ENCODE measurements around the gene ADGRG1.
"Not testable (repeated sequence)": the region's sequence is repeated elsewhere in the genome, so short reads cannot be mapped to it uniquely, and the experiment has no call there.

Gene ADGRG1

DNA sequence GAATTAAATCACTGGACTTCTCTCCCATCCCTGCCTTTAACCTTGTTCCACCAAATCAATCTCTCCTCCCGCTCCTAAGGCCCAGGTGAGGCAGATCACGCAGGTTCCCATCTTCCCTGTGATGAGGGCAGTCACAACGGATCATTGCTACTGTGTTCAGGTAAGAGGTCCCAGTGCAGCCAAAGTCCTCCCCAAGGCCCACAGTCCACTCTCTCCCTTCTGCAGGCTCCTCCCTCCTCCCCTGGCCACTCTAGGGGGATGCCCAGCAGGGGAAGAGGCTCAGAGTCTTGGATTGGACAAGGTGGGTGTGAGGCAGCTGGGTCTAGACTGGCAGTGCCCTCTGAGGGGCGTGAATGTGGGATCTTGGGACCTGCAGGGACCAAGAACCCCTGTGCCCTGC is 37.1 kb downstream of the ADGRG1 start:
- H3K27ac Mint-ChIP-seq = no peak overlapping the region
- H3K9me3 Mint-ChIP-seq = no peaks in the 10 kb centered on the region

DNA sequence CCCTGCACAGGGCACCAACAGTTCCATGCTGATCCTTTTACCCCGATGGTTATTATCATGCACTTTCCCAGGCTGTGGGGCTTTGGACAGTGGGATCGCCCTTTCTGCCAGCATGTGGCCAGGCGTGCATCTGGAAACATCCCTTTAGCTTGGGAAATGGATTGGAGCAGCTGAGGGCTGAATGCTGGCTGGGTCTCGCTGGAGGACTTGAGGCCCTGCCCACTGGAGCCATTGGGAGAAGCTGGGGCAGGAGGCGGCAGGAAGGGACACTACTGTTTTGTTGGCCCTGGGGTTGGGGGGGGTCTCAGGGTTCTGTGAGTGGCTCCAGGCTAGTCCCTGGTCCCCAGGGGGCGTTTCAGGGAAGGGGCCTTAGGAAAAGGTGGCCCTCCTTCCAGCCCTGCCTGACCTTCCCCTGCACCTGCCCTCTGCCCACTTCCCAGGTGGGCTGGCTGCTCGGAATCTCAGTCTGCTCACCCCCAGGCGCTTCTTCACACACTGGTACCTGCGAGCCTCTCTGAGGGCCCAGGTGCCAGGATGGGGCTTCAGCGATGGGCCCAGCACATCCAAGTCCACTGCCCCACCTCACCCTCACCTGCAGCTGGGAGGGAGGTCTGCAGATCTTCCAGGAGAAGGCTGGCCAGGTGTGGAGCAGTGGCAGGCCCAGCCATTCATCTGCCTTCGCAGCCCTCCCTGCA is 38.1 kb downstream of the ADGRG1 start:
- no peaks in the 10 kb centered on the region for H3K36me3 Mint-ChIP-seq (ENCODE audit: low read depth)
- H3K9me3 Mint-ChIP-seq = no peaks in the 10 kb centered on the region
- no peak overlapping the region for H3K27ac Mint-ChIP-seq
- H3K27me3 Mint-ChIP-seq (ENCODE audit: low read depth) = peaks cover 13% of the 10 kb centered on the region
- H3K4me1 Mint-ChIP-seq (ENCODE audit: low read depth) = no peaks in the 10 kb centered on the region
- no peak overlapping the region for H3K4me3 Mint-ChIP-seq

More for the DNA sequence above, 37.1 kb downstream of the ADGRG1 start:
- H3K27me3 Mint-ChIP-seq (ENCODE audit: low read depth) = peaks cover 7% of the 10 kb centered on the region
- H3K4me1 Mint-ChIP-seq (ENCODE audit: low read depth) = no peaks in the 10 kb centered on the region
- H3K36me3 Mint-ChIP-seq (ENCODE audit: low read depth) = no peaks in the 10 kb centered on the region
- no peak overlapping the region for H3K4me3 Mint-ChIP-seq

DNA sequence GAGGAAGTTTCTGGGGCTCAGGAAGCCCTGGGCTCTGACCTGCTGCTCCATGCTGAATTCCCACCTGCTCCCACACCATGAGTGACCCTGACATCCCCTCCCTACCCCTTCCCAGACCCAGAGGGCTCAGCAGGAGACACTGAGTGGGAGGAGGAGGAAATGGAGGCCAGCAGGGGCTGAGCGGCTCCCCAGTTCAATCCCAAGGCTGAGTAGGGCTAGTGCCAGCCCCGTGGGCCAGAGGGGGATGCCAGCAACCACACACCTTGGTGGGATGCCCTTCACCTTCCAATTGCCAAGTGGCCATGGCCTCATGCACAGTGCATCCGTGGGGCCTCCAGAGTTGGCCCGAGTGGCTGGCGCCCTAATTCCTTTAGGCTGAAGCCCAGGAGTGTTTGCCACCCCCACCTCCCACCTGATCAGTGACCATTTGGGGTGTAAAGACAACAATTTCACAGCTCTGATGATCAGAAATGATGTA is 38.7 kb downstream of the ADGRG1 start:
- H3K36me3 Mint-ChIP-seq (ENCODE audit: low read depth) = no peaks in the 10 kb centered on the region
- H3K4me1 Mint-ChIP-seq (ENCODE audit: low read depth) = no peaks in the 10 kb centered on the region
- no peak overlapping the region for H3K27ac Mint-ChIP-seq

DNA sequence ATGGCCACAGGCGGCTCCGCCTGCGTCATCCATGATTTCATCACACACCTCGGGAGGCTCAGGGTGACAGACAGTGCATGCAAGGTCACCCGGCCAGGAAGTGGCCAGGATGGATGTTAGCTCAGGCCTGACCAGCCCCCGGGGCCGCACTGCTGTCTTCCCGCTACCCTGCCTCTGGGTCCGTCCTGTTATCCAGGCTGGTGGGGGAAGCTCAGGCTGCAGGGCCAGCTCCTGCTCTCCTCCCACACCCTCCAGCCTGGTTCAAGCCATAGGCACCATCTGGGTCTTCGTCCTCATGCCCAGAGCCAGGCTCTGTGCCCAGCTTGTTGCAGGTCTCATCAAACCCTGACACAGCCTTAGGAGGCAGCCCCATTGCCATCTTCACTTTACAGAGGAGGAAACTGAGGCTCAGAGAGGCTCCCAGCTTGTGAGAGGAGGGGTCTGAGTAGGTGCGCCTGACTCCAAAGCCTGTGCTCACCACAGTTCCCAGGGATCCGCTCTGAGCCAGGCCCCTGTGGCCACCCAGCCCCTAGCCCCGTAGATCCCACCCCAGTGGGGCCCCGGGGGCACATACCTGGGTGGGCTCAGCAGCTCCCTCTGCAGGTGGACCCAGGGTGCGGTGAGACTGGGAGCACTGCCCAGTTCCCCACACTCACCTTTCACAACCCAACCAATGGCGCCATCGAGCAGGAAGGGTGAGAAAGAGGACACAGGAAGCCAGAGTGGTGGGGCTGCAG is 39.3 kb downstream of the ADGRG1 start:
- Mint-ChIP-seq H3K36me3 (ENCODE audit: low read depth) (no peaks in the 10 kb centered on the region), H3K4me1 (ENCODE audit: low read depth) (no peaks in the 10 kb centered on the region), H3K9me3 (no peaks in the 10 kb centered on the region), H3K4me3 (no peak overlapping the region), H3K27ac (no peak overlapping the region), H3K27me3 (ENCODE audit: low read depth) (peaks cover 13% of the 10 kb centered on the region)

More for the DNA sequence above, 38.7 kb downstream of the ADGRG1 start:
- Mint-ChIP-seq H3K9me3 (no peaks in the 10 kb centered on the region), H3K4me3 (no peak overlapping the region), H3K27me3 (ENCODE audit: low read depth) (peaks cover 13% of the 10 kb centered on the region)

DNA sequence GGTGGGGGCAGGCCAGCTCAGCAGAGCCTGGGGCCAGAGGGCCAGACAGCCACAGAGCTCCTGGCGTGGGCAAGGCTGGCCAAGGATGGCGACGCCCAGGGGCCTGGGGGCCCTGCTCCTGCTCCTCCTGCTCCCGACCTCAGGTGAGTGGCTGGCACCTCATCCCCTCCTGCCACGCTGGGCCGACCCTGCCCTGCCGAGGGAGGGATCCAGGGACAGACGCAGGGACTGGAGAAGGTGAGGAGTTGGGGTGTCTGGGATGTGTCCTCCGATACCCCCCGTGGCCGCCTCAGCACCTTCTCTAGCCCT is 39.8 kb downstream of the ADGRG1 start, which contains the start of gene ADGRG3:
Gene ADGRG3 (plus strand): TSS at position 44 of the 309 bp plus-strand sequence. CDS start 42 bp downstream, at position 86.
- Mint-ChIP-seq H3K4me3 (no peak within 1 kb of the TSS), H3K9me3 (no peaks in the 10 kb centered on the region), H3K4me1 (ENCODE audit: low read depth) (no peaks in the 10 kb centered on the region), H3K27me3 (ENCODE audit: low read depth) (peaks cover 15% of the 10 kb centered on the region), H3K36me3 (ENCODE audit: low read depth) (no peaks in the 10 kb centered on the region), H3K27ac (no peak within 1 kb of the TSS)

DNA sequence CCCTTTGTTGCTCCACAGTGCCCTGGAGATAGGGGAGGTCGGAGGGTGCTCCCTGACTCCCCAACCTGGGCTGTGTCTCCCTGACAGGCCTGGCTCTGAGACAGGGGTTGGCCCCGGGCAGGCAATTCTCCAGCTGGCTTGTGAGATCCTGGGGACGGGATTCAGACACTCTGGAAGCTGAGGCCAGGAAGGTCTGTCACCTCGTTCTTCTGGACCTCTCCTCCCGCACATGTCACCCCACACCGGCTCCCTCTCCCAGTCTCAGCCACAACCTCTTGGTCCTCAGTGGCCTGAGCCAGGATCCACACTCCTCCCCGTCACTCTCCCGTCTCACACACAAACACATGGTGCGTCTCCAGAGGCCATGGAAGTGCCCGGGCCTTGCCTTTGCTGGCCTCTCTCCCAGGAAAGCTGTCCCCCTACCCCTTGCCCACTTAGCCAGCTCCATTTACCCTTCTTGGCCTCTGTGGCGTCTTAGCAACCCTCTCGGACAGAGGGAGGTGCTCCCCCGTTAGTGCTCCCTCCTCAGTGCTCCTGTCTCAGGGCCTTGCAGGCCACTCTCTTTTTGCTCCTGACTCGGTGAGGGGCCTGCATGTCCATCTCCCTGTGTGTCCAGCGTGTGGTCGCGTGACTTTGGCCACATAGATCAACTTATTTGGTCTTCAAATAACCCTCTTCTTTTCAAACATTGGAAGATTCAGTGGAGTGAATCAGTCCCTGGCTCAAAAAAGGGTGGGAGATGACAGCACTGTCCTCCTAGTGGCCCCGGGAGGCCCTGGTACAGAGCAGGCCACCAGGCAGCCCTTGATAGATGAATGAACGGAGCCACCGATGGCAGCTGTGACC is 40.4 kb downstream of the ADGRG1 start:
- Mint-ChIP-seq H3K27me3 (ENCODE audit: low read depth) (peaks cover 21% of the 10 kb centered on the region), H3K27ac (no peak overlapping the region), H3K9me3 (no peaks in the 10 kb centered on the region), H3K4me3 (no peak overlapping the region), H3K4me1 (ENCODE audit: low read depth) (no peaks in the 10 kb centered on the region), H3K36me3 (ENCODE audit: low read depth) (no peaks in the 10 kb centered on the region)

DNA sequence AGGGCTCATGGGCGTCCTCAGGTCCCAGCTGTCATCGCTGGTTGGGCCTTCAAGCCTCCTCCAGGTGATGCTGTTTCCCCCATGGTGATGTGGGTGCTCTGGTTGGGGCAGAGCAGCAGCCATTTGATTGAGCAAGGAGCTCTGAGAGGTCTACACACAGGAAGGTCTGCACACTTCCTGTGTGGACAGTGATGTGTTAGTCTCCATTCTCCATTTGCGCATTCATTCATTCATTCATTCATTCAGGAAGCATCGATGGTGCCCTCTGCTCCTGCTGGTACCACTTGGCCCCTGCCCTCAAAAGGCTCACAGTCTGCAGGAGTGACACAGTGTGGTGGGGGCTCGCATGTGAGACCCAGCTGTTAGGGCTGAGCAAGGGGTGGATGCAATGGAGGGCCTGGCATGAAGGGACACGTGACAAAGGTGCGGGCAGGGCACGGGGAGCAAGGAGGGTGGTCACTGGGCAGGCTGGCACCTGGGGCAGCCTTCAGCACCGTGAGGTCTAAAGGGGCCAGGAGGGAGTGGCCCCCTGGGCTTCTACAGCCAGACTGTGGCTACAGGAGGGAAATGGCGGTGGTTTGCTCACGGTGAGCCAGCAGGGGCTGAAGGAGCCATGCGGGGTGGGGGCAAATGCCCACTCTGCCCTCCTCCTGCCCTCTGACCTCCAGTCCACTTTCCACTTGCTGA is 41.2 kb downstream of the ADGRG1 start:
- Mint-ChIP-seq H3K27me3 (ENCODE audit: low read depth) (peaks cover 24% of the 10 kb centered on the region), H3K4me1 (ENCODE audit: low read depth) (no peaks in the 10 kb centered on the region), H3K36me3 (ENCODE audit: low read depth) (no peaks in the 10 kb centered on the region), H3K9me3 (no peaks in the 10 kb centered on the region), H3K27ac (no peak overlapping the region), H3K4me3 (no peak overlapping the region)

DNA sequence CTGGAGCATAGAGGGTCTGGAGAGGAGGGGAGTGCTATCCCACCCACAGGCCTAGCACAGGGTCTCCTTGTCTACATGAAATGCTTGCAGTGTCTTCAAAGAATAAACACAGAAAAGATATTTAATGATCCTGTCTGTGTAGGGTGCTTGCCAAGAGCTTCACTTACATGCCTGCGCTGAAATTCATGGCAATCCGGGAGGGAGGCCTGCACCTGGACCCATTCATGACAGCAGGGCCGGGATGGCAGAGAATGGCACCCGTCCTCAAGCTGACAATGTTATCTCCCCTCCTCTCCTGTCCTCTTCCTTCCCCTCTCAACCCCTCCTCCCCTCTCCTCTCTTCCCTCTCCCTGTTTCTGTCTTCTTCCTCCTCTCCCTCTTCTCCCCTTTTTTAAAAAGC is 41.8 kb downstream of the ADGRG1 start:
- Mint-ChIP-seq H3K4me3 (no peak overlapping the region), H3K36me3 (ENCODE audit: low read depth) (no peaks in the 10 kb centered on the region), H3K27me3 (ENCODE audit: low read depth) (peaks cover 28% of the 10 kb centered on the region), H3K9me3 (no peaks in the 10 kb centered on the region), H3K27ac (no peak overlapping the region), H3K4me1 (ENCODE audit: low read depth) (no peaks in the 10 kb centered on the region)

DNA sequence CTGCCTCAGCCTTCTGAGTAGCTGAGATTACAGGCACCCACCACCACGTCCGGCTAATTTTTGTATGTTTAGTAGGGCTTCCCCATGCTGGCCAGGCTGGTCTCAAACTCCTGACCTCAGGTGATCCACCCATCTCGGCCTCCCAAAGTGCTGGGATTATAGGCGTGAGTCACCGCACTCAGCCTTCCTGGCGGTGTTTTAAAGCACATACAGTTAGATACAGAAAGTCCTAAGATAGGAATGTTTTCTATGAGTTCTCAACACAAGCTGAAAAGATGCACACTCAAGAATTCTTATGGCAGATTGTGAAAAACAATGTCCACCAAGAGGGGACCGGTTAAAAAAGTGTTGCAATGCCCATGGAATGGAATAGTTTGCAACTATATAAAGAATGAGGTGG is 43.0 kb downstream of the ADGRG1 start:
- not testable (repeated sequence) for H3K4me3 Mint-ChIP-seq; H3K27ac Mint-ChIP-seq; H3K4me1 Mint-ChIP-seq (ENCODE audit: low read depth)

DNA sequence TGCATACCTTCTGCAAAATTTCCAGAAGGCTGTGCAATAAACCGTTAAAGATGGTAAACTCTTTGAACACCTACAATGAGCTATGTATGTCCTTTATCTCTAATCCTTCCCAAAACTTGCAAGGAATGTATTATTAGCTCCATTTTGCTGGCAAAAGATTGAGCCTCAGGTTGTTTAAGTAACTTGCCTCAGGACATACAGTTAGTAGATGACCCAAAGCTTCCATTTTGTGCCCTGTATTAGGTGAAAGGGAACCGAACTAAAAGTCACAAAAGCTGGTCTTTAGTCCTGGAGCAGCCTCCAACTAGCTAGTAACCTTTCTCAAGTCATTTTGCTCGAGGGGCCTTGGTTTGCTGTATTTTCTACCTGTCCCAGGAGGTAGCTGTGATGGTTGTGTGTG is 44.0 kb downstream of the ADGRG1 start:
- Mint-ChIP-seq H3K27me3 (ENCODE audit: low read depth) (peaks cover 32% of the 10 kb centered on the region), H3K4me3 (no peak overlapping the region), H3K9me3 (no peaks in the 10 kb centered on the region), H3K4me1 (ENCODE audit: low read depth) (no peaks in the 10 kb centered on the region), H3K36me3 (ENCODE audit: low read depth) (no peaks in the 10 kb centered on the region), H3K27ac (no peak overlapping the region)

More for the DNA sequence above, 43.0 kb downstream of the ADGRG1 start:
- H3K27me3 Mint-ChIP-seq (ENCODE audit: low read depth) = peaks cover 32% of the 10 kb centered on the region
- not testable (repeated sequence) for H3K36me3 Mint-ChIP-seq (ENCODE audit: low read depth); H3K9me3 Mint-ChIP-seq

DNA sequence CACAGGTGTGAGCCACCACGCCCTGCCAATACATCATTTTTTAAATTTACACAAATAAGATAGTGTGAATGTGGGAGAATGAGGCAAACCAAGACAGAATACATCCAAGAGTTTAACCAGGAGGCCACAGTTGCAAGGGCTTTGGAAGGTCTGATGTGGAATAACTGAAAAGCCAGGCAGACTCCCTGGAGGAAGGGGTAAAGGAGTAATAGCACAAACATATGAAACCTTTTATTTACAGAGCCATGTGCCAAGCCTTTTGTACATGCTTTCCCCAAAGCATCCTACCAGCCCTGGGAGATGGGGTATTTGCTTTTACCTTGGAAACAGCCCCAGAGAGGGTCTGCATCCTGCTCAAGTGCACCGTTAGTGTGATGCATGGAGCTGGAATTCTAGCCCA is 44.4 kb downstream of the ADGRG1 start:
- Mint-ChIP-seq H3K9me3 (no peaks in the 10 kb centered on the region), H3K4me1 (ENCODE audit: low read depth) (no peaks in the 10 kb centered on the region), H3K36me3 (ENCODE audit: low read depth) (no peaks in the 10 kb centered on the region), H3K27me3 (ENCODE audit: low read depth) (peaks cover 34% of the 10 kb centered on the region), H3K27ac (no peak overlapping the region), H3K4me3 (no peak overlapping the region)

DNA sequence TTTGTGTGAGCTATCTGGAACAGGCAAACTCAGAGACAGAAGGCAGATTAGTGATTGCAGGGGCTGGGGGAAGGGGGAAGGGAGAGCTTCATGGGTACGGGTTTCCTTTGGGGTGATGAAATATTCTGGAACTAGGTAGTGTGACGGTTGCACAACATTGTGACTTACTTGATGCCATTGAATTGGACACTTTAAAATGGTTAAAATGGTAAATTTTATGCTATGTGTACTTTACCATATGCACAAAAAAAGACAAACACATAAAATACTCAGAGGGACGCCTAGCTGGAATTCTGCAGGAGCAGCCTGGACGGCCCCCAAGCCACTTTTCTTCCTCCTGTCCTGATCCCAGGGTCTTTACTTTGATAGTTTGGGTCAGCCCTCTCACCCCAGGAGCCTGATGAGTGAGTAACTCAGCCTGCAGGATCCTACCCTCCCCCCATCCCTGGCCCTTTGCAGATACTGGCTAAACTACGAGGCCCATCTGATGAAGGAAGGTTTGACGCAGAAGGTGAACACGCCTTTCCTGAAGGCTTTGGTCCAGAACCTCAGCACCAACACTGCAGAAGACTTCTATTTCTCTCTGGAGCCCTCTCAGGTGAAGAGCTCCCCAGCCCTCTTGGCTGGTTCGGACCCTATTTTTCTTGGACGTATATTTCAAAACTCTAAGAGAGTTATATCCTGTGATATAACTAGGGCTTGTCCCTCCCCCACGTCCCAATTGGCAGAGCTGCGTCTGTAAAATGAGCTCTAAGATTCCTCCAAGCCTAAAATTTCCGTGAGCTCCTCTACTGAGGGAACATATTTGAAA is 47.5 kb downstream of the ADGRG1 start:
- Mint-ChIP-seq H3K4me3 (no peak overlapping the region), H3K4me1 (ENCODE audit: low read depth) (no peaks in the 10 kb centered on the region), H3K9me3 (no peaks in the 10 kb centered on the region), H3K36me3 (ENCODE audit: low read depth) (no peaks in the 10 kb centered on the region), H3K27me3 (ENCODE audit: low read depth) (peaks cover 23% of the 10 kb centered on the region), H3K27ac (no peak overlapping the region)

DNA sequence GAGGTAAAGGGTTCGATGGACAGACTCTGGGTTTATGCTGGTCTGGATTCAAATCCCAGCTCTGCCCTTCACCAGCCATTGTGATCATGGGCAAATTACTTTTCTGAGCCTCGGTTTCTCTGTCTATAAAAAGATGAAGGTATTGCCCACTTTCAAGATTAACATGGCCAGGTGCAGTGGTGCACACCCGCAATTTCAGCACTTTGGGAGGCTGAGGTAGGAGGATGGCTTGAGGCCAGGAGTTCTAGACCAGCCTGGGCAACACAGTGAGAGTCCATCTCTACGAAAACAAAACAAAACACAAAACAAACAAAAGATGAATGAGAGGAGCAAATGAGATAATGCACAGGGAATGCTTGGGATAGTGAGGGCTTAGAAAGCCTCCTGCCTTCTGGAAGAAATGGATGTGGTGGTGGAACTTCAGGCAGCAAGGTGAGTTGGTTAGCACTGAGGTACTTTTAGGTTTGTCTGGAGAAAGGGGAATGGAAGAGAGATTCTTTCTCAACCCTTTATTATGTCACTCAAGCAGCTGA is 48.2 kb downstream of the ADGRG1 start:
- no peaks in the 10 kb centered on the region for H3K36me3 Mint-ChIP-seq (ENCODE audit: low read depth)
- H3K4me3 Mint-ChIP-seq = no peak overlapping the region
- peaks cover 21% of the 10 kb centered on the region for H3K27me3 Mint-ChIP-seq (ENCODE audit: low read depth)
- no peak overlapping the region for H3K27ac Mint-ChIP-seq
- no peaks in the 10 kb centered on the region for H3K4me1 Mint-ChIP-seq (ENCODE audit: low read depth)
- no peaks in the 10 kb centered on the region for H3K9me3 Mint-ChIP-seq
